HFF-Myc (cell line): Measurements from ENCODE around the gene NOL9.
A peak's percentile ranks its signal among the peaks of the same experiment; 100 is the strongest.
"Not testable (repeated sequence)": the region's sequence is repeated elsewhere in the genome, so short reads cannot be mapped to it uniquely, and the experiment has no call there.

Experiments
- DNase-seq: peaks from one replicate; pipeline ENCODE4 v3.0.0-alpha.2; 2011; ENCODE audit warnings: low read depth; ENCODE audit errors: extremely low read depth
- H3K4me3 ChIP-seq: replicated peaks from 2 replicates; pipeline ENCODE4 v1.5.1; 2011; ENCODE audit warnings: low read depth, mild to moderate bottlenecking, control low read depth, low read length
- TF ChIP-seq, protein P1 (sequence below): IDR thresholded peaks from 2 replicates; pipeline ENCODE4 v1.5.1; 2012; ENCODE audit warnings: mild to moderate bottlenecking, low read depth, low read length, control low read depth; ENCODE audit errors: missing control alignments

Gene NOL9

DNA sequence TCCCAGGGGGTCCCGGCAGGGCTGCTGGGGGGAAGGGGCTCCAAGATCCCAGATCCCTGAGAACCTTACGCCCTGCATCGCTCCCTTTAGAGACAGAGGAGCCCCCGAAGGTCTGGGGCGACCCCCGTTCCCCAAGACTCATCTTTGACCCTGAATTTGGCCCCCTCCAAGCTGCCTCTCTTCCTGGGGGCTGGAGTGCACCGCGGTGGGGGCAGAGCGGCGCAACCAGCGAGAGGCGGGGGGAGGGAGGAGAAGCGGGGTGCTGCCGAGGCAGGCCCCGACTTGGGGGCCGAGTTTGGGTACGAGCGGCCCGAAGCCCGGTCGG lies 57.5 kb downstream of the NOL9 start:
- peak overlapping the region; percentile 44 for H3K4me3 ChIP-seq
- DNase-seq, result no peak
- TF ChIP-seq, protein P1, sequence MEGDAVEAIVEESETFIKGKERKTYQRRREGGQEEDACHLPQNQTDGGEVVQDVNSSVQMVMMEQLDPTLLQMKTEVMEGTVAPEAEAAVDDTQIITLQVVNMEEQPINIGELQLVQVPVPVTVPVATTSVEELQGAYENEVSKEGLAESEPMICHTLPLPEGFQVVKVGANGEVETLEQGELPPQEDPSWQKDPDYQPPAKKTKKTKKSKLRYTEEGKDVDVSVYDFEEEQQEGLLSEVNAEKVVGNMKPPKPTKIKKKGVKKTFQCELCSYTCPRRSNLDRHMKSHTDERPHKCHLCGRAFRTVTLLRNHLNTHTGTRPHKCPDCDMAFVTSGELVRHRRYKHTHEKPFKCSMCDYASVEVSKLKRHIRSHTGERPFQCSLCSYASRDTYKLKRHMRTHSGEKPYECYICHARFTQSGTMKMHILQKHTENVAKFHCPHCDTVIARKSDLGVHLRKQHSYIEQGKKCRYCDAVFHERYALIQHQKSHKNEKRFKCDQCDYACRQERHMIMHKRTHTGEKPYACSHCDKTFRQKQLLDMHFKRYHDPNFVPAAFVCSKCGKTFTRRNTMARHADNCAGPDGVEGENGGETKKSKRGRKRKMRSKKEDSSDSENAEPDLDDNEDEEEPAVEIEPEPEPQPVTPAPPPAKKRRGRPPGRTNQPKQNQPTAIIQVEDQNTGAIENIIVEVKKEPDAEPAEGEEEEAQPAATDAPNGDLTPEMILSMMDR, result no peak

GRCh38 chr1:6496365-6496721 lies 58.0 kb downstream of the NOL9 start:
- DNase-seq, result no peak
- TF ChIP-seq, protein P1, result no peak
- peak overlapping the region; percentile 44 for H3K4me3 ChIP-seq

DNA sequence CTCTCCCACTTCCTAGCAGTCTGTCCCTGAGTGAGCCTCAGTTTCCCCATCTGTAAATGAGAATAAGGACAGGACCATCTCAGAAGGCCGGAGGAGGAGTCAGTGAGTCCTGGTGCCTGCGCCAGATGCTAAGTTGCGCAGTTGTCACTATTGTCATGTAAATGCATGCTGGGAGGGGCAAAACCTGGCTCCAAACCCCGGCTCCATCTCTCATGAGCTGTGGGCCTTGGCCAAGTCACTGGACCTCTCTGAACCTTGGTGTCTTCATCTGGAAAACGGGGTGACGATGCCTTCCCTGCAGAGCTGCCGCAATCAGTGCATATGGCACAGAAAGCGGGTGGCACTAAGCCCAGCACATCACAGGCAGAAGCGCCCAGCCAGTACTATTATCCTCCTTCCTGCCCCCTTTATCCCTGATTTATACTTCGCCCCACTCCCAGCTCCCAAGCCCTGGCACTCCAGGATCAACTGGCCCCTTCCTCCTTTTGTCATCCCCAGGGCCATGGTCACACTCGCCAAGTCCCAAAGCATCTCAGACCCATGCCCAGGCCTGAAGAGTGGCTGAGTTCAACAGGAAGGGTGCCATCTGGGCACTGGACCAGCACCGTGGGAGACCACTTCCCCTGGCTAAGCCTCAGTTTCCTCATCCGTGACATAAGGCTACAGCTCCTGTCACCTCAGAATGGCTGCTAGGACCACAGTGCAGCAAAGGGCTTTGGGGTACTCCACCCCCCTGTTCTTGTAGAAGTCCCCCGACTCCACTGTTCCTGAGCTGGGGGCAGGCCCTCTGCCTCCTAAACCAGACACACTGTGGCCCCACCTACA lies 58.6 kb downstream of the NOL9 start:
- TF ChIP-seq, protein P1, result no peak
- H3K4me3 ChIP-seq, result no peak overlapping the region
- no peak for DNase-seq

GRCh38 chr1:6495041-6495441 lies 59.3 kb downstream of the NOL9 start:
- no peak for DNase-seq
- TF ChIP-seq, protein P1, result no peak
- H3K4me3 ChIP-seq, result no peak overlapping the region

- H3K4me3 ChIP-seq, result no peak overlapping the region
- no peak for DNase-seq
- TF ChIP-seq, protein P1, result no peak
These were observed 59.7 kb downstream of the NOL9 start for GRCh38 chr1:6494627-6495026.

GRCh38 chr1:6493834-6494223 lies 60.5 kb downstream of the NOL9 start:
- not testable (repeated sequence) for DNase-seq

DNA sequence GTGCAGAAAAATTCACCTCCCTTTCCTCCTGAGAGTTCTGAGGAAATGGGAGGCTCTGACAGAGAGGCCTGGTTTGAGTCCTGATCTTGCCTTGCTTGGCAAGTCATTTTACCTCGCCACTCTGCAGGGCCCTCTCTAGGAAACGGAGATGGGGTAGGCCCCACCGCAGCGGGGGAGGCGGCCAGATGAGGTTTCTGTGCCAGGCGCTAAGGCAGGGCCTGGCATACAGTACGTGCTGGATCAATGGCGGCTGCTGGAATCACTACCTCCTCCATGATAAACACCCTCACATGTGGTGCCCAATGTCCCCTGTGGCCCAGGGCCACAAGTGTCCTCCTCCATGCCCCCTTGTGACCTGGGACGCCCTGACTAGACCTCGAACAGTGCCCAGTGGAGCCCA lies 62.3 kb downstream of the NOL9 start:
- TF ChIP-seq, protein P1, result no peak
- no peak for DNase-seq
- no peak overlapping the region for H3K4me3 ChIP-seq

More at GRCh38 chr1:6493834-6494223, 60.5 kb downstream of the NOL9 start:
- not testable (repeated sequence) for H3K4me3 ChIP-seq
